Left renal cortex interstitium (tissue), 4 donors: ENCODE data around the gene TEAD1. TPM values are rescaled to one million over a fixed set of nuclear protein-coding genes. Genes with fewer than 3 reads are reported as not detected.

Experiments
- DNase-seq, 4 donors: peaks; one replicate each; pipeline ENCODE4 v3.0.0-alpha.2; 2013; ENCODE audit warnings: low read depth in 4 of 4, low spot score in 2 of 4, missing footprints in 1 of 4
- polyA plus RNA-seq, 4 donors: library from polyadenylated mRNA; unstranded; fragments of 120-200 nt; gene quantifications; one replicate each; pipeline ENCODE4 v1.2.1, GENCODE V29; 2013; ENCODE audit not compliant: insufficient read length in 4 of 4

The TEAD1 gene
- polyA plus RNA-seq, 4 donors: 77.4 to 91.7 (median 86.5) TPM

GRCh38 chr11:12705874-12706273 is 31.7 kb downstream of the TEAD1 start:
- DNase-seq: no peak

- no peak for DNase-seq
Measured at GRCh38 chr11:12706545-12707499, 32.6 kb downstream of the TEAD1 start.

GRCh38 chr11:12707500-12707880 is 33.3 kb downstream of the TEAD1 start:
- no peak for DNase-seq

GRCh38 chr11:12711496-12711895 is 37.3 kb downstream of the TEAD1 start:
- no peak for DNase-seq

GRCh38 chr11:12712132-12712531 is 37.9 kb downstream of the TEAD1 start:
- no peak for DNase-seq

GRCh38 chr11:12715131-12715530 is 40.9 kb downstream of the TEAD1 start:
- no peak for DNase-seq

- no peak for DNase-seq
Measured at GRCh38 chr11:12715941-12716340, 41.7 kb downstream of the TEAD1 start.

GRCh38 chr11:12716816-12717215 is 42.6 kb downstream of the TEAD1 start:
- DNase-seq: no peak

- no peak for DNase-seq
Measured at GRCh38 chr11:12717851-12718291, 43.6 kb downstream of the TEAD1 start.

- no peak for DNase-seq
Measured at GRCh38 chr11:12719221-12719620, 45.0 kb downstream of the TEAD1 start.

- no peak for DNase-seq
Measured at GRCh38 chr11:12721816-12722604, 47.8 kb downstream of the TEAD1 start.

GRCh38 chr11:12723421-12724300 is 49.4 kb downstream of the TEAD1 start:
- peak in 1 of 4 donors; percentile 65 for DNase-seq

GRCh38 chr11:12724301-12725054 is 50.3 kb downstream of the TEAD1 start:
- no peak for DNase-seq

- DNase-seq: no peak
Measured at GRCh38 chr11:12725055-12725862, 51.0 kb downstream of the TEAD1 start.

- DNase-seq: no peak
Measured at GRCh38 chr11:12725863-12726682, 51.9 kb downstream of the TEAD1 start.

- no peak for DNase-seq
Measured at GRCh38 chr11:12727563-12728211, 53.5 kb downstream of the TEAD1 start.

GRCh38 chr11:12728417-12728816 is 54.2 kb downstream of the TEAD1 start:
- DNase-seq: no peak

- no peak for DNase-seq
Measured at GRCh38 chr11:12729941-12730340, 55.7 kb downstream of the TEAD1 start.
